GM21786 (cell line): ENCODE data around the gene EVI5L.
"Not testable (repeated sequence)": the region's sequence is repeated elsewhere in the genome, so short reads cannot be mapped to it uniquely, and the experiment has no call there.

ENCODE experiments used
- ATAC-seq: cut with Tn5 transposase; IDR thresholded peaks from one replicate; pipeline ENCODE4 v1.9.1; 2021; ENCODE audit not compliant: unreplicated experiment

EVI5L gene

DNA sequence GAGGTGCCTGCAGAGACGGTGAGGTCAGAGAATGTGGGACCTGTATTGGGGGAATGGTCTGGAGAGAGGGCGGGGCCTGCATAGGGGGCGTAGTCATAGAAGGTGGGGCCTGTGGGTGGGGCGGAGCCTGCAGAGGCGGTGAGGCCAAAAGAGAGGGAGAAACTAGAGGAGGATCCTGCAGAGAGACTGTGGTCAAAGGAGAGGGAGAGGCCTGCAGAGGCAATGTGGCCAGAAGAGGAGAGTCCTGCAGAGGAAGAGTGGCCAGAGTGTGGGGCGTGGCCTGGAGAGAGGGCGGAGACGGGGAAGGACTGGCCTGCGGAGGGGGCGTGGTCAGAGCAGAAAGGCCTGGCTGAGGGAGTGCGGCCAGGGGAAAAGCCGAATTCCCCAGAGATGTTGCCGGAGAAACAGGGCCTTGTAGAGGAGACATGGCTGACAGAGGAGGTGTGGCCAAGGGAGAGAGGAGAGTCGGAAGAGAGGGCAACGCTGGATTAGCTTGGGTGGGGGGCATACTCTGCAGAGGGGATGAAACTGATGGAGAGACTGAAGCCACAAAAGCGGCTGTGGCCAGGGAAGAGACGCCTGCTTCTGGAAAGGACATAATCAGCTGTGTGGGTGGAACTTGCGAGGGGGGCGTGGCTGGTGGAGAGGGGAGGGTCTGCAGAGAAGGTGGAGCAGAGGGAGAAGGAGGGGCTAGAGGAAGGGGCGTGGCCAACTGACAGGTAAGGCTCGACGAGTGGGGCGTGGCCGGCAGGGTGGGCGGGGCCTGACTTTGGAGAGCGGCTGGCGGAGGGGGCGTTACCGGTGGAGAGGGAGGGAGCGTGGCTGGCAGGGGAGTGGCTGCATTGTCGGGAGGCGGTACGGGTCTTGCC, 41.7 kb downstream of the EVI5L start:
- no peak for ATAC-seq

DNA sequence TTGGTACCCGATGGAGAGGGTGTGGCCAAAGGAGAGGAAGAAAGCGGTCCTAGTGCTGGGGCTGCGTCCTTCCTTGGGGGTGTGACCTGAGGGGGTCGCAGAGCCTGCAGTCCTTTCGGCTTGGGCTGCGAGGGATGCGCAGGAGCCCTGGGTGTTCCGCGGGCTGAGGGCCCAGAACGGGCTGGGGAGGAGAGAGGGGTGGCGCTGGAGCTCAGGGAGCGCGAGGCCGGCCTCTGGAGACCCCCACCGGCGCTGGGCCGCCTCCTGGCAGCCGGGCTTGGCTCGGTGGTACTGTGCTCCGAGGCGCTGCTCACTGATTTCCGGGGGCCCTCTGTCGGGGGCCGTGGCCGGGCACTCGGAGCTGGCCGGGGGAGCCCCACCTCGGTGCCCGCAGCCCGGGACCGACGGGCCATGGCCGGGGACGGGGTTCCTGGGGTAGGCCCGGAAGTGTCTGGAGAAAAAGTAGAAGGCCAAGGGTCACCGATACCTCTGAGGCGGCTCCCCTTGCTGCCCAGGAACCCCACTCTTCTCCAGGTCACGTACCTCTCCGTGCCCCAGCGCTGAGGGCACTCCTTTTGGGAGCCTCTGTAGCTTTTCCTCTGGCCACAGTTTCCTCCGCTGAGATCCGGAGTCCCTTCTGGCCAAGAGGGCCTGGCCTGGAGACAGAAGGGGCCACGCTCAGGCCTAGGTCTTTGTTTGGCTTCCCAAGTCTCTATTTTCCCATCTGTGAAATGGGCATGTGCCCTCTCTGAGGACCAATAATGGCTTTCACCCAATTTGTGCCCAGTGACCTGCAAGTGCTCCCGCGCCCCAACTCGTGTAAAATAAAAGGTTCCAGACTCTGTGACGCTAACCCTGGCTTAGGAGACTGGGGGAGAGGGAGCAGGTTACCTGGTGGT, 42.5 kb downstream of the EVI5L start:
- no peak for ATAC-seq

DNA sequence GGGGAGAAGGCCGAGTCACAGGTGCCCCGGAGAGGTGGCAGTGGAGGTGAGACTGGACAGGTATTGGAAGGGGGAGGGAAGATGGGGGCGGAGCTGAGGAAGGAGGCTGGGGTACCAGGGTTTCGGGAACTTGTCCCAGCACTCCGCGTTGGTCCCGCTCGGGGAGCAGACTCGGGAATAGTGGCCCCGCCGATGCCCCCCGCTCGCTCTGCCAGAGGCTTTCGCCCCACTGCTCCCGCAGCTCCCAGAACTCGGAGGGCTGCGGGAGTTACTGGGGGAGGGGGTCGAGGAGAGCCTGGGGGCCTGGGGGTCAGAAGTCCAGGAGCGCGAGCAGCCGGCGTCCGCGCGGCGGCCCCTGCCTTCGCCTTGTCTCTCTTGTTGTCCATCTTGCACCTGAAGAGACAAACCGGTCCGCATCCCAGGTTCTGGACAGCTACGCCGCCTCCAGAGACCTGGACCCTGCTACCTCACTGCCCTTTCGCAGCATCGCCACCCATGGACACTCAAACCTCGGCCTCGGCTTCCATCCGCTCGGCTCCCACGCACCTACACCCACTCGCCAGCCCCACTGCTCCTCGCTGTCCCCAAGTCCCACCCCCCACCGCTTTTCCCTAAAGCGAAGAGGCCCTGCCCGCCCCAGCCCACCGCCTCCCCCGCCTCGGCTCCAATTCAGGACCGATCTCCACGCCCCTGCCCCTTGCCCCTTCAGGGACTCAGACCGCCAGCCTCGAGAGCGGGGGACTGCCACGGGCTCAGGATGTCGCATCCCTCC, 43.5 kb downstream of the EVI5L start:
- ATAC-seq = no peak

DNA sequence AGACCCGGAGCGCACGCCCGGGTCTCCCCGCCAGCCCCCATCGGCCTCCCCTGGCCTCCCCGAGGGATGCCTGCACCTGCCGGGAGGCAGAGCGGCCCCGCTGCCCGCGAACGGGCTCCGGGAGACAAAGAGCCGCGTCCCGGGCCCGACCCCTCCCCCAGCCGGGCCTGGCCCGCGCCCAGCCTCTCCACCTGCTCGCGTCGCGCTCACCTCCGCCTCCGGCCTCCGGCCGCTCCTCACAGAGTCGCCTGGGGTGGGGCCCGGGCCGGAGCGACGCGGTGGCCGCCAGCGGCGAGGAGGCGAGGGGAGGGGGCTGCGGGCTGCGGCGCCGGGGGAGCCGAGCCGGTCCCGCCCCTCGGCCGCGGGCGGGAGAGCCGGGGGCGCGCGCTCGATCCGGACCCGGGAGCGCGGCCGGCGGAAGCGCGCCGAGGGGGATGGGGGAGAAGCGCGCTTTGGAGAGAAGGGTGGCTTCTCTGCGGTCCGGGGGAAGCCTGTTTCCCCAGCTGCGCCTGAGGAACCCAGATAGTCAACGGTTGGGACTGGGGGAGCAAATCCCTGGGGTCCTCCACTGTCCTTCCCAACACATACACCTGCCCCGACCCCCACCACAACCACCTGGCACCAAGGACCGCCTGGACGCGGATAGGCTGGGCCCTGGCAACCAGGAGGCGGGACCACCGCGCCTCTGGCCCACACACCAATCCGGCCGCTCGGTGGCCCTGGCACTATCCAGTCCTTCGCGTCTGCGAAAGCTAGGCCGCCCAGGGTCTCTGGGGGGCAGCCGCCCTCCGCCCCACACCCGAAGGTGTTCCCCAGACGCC, 44.3 kb downstream of the EVI5L start, which contains the start of gene PRR36:
TSS of gene PRR36 (minus strand) at position 315 of the 821 bp plus-strand sequence. CDS start 701 bp downstream, outside the sequence.
- no peak for ATAC-seq

GRCh38 chr19:7874897-7875273, 44.9 kb downstream of the EVI5L start:
- no peak for ATAC-seq

GRCh38 chr19:7877249-7877836, 47.3 kb downstream of the EVI5L start:
- ATAC-seq = no peak

DNA sequence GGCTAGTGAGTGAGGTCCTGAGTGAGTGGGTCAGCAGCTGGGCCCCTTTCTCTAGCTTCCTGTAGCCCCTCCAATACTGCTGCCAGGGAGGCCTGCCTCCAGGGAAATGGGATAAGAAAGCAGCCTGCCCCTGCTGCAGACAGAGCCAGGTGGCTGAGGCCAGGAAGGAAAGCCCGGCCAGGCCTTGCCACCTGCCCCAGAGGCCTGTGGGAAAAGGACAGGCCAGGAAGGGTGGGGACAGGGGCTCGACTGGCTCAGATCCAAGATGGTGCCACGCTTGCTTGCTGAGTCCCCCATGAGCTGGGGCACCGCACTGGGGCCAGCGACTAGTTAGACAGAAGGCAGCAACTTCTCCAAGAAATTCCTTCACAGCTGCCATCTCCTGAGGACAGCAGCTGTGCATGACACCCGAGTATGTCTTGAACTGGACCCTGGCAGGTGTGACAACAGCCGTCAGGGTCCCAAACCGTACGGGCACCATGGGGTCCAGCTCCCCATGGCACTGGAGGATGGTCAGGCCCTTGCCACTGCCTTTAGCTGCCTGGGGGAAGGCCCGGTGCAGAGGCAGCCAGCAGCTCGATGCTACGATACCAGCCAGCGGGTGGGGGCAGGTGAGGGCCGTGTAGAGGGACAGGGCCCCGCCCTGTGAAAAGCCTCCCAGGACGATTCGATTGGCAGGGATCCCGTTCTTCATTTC, 49.2 kb downstream of the EVI5L start:
- ATAC-seq = no peak

GRCh38 chr19:7879836-7880235, 49.8 kb downstream of the EVI5L start:
- no peak for ATAC-seq

DNA sequence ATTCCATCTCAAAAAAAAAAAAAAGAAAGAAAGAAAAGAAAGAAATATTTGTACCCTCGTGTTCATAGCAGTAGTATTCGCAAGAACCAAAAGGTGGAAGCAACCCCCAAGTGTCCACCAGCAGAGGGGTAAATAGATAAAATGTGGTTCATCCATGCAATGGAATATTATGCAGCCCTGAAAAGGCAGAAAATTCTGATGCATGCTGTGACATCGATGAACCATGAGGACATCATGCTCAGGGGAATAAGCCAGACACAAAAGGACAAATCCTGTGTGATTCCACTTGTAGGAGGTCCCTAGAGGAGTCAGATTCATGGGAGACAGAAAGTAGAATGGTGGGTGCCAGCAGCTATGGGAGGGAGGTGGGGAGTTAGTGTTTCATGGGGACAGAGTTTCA, 51.9 kb downstream of the EVI5L start:
- no peak for ATAC-seq

GRCh38 chr19:7883105-7883504, 53.1 kb downstream of the EVI5L start:
- no peak for ATAC-seq

GRCh38 chr19:7883796-7884570, 54.0 kb downstream of the EVI5L start:
- ATAC-seq = no peak

DNA sequence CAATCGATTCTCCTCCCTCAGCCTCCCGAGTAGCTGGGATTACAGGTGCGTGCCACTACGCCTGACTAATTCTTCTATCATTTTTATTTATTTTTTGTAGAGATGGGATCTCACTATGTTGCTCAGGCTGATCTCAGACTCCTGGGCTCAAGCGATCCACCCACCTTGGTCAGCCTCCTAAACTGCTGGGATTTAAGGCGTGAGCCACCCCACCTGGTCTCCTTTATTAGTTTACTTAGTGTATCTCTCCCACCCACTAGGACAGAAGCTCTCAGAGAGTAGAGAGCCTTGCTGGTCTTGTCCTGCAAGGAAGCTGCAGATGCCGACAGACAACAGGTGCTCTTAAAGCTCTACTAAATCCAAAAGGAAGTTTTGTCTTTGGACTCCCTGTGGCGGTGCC, 55.8 kb downstream of the EVI5L start:
- no peak for ATAC-seq

GRCh38 chr19:7887408-7888144, 57.6 kb downstream of the EVI5L start:
- ATAC-seq = no peak

DNA sequence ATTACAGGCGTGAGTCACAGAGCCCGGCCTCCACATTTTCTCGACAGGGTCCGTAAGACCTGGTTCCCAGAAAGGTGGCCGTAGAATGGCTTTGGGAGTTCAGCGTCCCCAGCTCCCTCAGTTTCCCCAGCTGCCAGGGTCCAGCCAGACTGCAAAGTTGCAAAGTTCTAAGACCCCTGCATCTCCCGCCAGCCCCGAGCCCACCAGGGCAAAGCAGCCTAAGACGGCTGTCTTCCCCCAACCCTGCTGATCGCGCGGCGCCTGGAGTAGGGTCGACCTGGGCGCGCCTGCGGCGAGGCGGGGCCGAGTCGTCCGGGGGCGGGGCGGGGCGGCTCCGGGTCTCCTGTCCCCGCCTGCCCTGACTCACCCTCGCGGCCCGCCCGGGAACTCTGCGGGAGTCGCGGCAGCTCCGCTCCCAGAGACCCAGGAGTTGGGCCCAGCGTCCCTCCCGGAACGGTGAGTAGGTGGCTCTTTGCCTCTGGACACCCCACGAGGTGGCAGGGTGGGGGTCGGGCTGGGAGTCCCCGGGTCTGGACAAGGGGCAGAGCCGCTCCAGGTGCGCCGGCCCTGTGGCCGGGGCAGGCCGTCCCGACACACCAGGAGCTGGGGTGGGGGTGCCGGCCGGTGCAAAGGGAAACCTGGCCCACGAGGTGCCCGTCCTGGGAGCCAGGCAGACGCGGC, 58.3 kb downstream of the EVI5L start, which contains the start of gene LRRC8E:
TSS of gene LRRC8E (plus strand) at position 366 of the 681 bp plus-strand sequence. CDS start 7,094 bp downstream, outside the sequence.
- ATAC-seq = no peak

- ATAC-seq = no peak
Measured at GRCh38 chr19:7888826-7889217, 58.8 kb downstream of the EVI5L start.

DNA sequence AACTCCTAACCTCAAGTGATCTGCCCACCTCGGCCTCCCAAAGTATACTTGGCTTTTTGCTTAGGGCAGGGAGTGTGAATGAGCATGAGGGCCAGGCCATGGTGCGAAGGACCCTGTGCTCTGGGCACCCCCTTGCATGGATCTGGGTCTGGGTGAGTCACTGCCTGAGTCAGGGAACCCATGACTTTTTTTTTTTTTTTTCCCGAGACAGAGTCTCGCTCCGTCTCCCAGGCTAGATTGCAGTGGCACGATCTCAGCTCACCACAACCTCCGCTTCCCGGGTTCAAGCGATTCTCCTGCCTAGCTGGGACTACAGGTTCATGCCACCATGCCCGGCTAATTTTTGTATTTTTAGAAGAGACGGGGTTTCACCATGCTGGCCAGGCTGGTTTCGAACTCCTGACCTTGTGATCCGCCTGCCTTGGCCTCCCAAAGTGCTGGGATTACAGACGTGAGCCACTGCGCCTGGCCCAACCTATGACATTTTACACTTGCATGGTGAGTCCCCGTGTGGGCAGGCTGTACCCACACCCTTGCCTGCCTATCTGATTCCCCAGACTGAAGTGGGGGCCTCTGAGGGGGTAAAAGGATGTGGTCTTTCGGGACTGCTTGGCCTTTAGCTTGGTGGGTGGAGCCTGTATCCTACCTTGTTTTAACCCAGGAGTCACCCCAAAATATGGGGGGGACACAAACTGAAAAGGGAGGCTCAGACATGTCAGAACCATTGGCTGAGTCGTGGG, 63.5 kb downstream of the EVI5L start:
- not testable (repeated sequence) for ATAC-seq
